HepG2 (cell line): ENCODE data around the gene DDOST. TPM values are rescaled to one million over a fixed set of nuclear protein-coding genes. Genes with fewer than 3 reads are reported as not detected.

Experiments
- DMTF1 ChIP-seq: sonication (generic); formaldehyde crosslinking; IDR thresholded peaks from 2 replicates; pipeline ENCODE4 v1.4.0; 2020; ENCODE audit warnings: mild to moderate bottlenecking, missing genetic modification reagents
- FOXM1 ChIP-seq: sonication (generic); formaldehyde crosslinking; IDR thresholded peaks from 2 replicates; pipeline ENCODE4 v1.5.0; 2020; ENCODE audit warnings: missing genetic modification reagents
- NCOR1 ChIP-seq: fragments of 200-600 bp; sonication (generic); IDR thresholded peaks from 2 replicates; pipeline ENCODE4 v1.7.0; 2017; ENCODE audit warnings: antibody characterized with exemption, low read length, borderline replicate concordance
- NFE2L1 ChIP-seq: sonication (generic); formaldehyde crosslinking; IDR thresholded peaks from 2 replicates; pipeline ENCODE4 v1.4.0; 2020; ENCODE audit warnings: missing genetic modification reagents, mild to moderate bottlenecking, borderline replicate concordance
- NONO ChIP-seq, 2 experiments: fragments of 450-650 bp in 1 of 2; sonication (generic) in 1 of 2; formaldehyde crosslinking in 1 of 2; IDR thresholded peaks in 1 of 2; conservative IDR thresholded peaks in 1 of 2; 2 replicates each; pipeline versions ENCODE4 v1.6.1 to v1.8.0; 2017 to 2022; ENCODE audit warnings: mild to moderate bottlenecking in 1 of 2, missing genetic modification reagents in 1 of 2, moderate library complexity in 1 of 2
- PCBP1 ChIP-seq: fragments of 200-400 bp; formaldehyde crosslinking; IDR thresholded peaks from 2 replicates; pipeline ENCODE4 v1.6.1; 2017; ENCODE audit warnings: mild to moderate bottlenecking, low read depth, low read length, borderline replicate concordance
- TRAFD1 ChIP-seq: sonication (generic); formaldehyde crosslinking; IDR thresholded peaks from 2 replicates; pipeline ENCODE4 v1.5.1; 2020; ENCODE audit warnings: missing genetic modification reagents, mild to moderate bottlenecking, borderline replicate concordance
- ZBTB43 ChIP-seq: sonication (generic); formaldehyde crosslinking; conservative IDR thresholded peaks from 2 replicates; pipeline ENCODE4 v1.4.0; 2020; ENCODE audit warnings: missing genetic modification reagents
- ZMYM3 ChIP-seq: sonication (generic); formaldehyde crosslinking; IDR thresholded peaks from 2 replicates; pipeline ENCODE4 v1.5.1; 2020; ENCODE audit warnings: mild to moderate bottlenecking, missing genetic modification reagents
- polyA plus RNA-seq, 8 experiments: library from polyadenylated mRNA; depleted of rRNA in 3 of 8; stranded (reverse) in 7 of 8; unstranded in 1 of 8; fragments of >200 nt; fragmentation: Illumina TruSeq in 4 of 8; extraction: Trizol in 4 of 8; gene quantifications; 2 replicates each; pipeline versions ENCODE4 v1.2.1 to v1.2.3, GENCODE V29; 2011 to 2016; ENCODE audit warnings: low read depth in 4 of 8, missing spikeins in 1 of 8, mixed read lengths in 1 of 8; ENCODE audit not compliant: insufficient read depth in 1 of 8
- total RNA-seq, 5 experiments: library from RNA; depleted of rRNA; stranded (reverse); fragments of >200 nt; fragmentation: Illumina TruSeq; extraction: Trizol; gene quantifications; 2 replicates each; pipeline ENCODE4 v1.2.3, GENCODE V29; 2016; ENCODE audit warnings: low read depth in 1 of 5

Gene DDOST
- total and polyA plus RNA-seq, 2 of the 13 experiments (the other 11 are each of a cell fraction or from before 2014, with no cell fraction given) = 335 to 494 TPM

- no peak for TF ChIP-seq NFE2L1 (CRISPR knock-in tag)
- no peak for TF ChIP-seq NCOR1
- TF ChIP-seq FOXM1 (CRISPR knock-in tag) = no peak
- TF ChIP-seq DMTF1 (CRISPR knock-in tag) = no peak
- TF ChIP-seq ZBTB43 (CRISPR knock-in tag) = no peak
- no peak for TF ChIP-seq NONO (IDR thresholded peaks at IDR 0.05)
- no peak for TF ChIP-seq NONO (CRISPR knock-in tag; conservative IDR thresholded peaks at IDR 0.05)
- no peak for TF ChIP-seq ZMYM3 (CRISPR knock-in tag)
- no peak for TF ChIP-seq TRAFD1
- no peak for TF ChIP-seq PCBP1
These were observed 5.0 kb upstream of the DDOST start (continued) for GRCh38 chr1:20666146-20666545.
